ENCODE measurements around the gene CPSF6.
A peak's percentile ranks its signal among the peaks of the same experiment; 100 is the strongest.
"Not testable (repeated sequence)": the region's sequence is repeated elsewhere in the genome, so short reads cannot be mapped to it uniquely, and the experiment has no call there.

Gene CPSF6

DNA sequence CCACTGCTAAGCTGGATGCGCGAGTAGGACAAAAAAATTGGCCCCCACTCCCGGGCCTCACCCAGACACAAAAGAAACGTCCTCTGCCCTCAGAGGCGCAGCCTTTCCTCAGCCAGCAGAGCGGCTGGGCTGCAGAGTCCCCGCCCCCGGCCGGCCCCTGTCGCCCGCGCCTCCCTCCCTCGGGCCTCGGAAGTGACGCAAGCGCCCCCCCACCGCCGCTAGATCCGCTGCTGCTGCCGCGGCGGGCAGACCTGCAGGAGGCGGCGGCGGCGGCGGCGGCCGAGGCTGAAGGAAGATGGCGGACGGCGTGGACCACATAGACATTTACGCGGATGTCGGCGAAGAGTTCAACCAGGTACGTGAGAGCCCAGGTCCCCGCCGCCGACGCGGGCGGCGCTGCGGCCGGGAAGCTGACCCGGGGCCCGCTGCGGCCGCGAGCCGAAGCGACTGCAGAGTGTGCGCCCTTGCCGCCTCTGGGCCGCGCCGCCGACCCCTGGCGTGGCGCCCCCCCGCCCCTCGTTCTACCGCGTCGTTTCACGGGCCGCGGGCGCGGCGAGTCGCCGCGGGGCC lies at the start of gene CPSF6:
Gene CPSF6 (plus strand): TSS at position 218 of the 570 bp plus-strand sequence. CDS start 78 bp downstream, at position 296.
- peak; percentile 92 to 93 for DNase-seq

DNA sequence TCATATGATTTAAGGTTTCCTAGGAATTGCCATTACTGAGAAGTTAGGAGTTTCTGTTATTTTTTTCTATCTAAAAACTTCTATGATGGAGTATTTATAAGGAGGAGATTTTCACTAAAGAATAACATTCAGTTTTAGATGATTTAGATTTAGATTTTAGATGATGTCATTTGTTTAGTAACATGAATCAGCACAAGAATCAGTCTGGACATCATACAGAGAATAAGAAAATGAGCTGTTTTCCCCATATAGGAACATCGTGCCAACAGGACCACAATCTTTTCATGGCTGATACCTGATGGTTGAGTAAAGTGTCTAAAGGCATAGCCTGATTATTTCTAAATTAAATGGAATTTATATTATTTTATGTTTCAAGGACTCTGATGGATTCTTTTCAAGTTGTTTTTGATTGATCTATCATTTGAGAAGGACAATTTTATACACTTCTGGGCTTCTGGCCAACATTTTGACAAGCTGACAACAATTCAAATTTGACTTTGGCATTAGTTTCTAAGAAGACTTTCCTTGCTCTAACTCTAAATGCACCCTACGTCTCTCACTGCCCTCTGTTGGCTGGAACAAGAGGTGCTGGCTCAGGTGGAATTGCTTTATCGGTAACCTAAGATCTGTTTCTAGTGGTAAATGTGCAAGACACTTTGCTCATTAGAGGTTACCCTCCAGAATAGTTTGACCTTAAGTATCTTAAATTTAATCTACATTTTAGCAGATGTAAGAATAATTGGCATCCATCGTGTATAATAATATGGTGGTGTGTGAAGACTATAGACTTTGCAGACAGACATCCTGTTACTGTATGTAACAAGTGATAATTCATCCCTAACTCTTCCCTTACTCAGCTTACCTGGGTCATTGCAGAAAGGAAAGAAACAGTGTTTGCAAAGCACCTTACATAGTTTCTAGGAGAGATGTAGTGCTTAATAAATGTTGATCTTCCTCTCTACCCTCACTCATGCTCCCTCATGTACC lies 42.8 kb upstream of the CPSF6 start:
- no peak for DNase-seq

DNA sequence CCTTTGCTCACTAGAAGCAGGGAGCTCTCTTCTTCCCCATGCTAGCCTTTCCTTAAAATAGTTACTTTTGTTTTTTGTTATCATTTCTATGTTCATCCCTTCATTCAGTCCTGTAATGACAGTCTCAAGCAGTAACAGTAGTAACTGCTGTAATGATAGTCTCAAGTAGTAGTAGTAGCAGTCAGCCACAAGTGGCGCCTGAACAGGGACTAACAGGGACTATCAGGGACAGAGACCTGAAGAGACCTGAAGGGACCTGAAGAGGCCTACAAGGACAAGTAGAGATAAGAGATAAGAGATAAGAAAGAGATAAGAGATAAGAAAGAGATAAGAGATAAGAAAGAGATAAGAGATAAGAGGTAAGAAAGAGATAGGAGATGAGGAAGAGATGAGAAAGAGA lies 39.4 kb upstream of the CPSF6 start:
- DNase-seq: not testable (repeated sequence)

GRCh38 chr12:69204191-69204590 lies 35.2 kb upstream of the CPSF6 start:
- DNase-seq: no peak

GRCh38 chr12:69210661-69211060 lies 28.7 kb upstream of the CPSF6 start:
- DNase-seq: no peak

GRCh38 chr12:69211160-69211559 lies 28.2 kb upstream of the CPSF6 start:
- DNase-seq: no peak

GRCh38 chr12:69214169-69214568 lies 25.2 kb upstream of the CPSF6 start:
- no peak for DNase-seq

GRCh38 chr12:69225251-69225910 lies 14.0 kb upstream of the CPSF6 start:
- no peak for DNase-seq

DNA sequence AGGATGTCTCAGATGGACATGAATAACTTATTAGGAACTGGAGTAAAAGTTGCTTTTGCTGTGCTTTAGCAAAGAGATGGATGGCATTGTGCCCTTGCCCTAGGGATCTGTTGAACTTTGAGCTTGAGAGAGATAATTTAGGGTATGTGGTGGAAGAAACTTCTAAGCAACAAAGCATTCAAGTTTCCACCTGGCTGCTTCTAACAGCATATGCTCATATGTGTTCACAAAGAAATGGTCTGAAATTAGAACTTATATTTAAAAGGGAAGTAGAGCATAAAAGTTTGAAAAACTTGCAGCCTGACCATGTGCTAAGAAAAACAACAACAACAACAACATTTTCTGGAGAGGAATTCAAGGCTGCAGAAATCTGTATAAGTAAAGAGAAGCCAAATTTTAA lies 7.9 kb upstream of the CPSF6 start:
- DNase-seq: no peak

DNA sequence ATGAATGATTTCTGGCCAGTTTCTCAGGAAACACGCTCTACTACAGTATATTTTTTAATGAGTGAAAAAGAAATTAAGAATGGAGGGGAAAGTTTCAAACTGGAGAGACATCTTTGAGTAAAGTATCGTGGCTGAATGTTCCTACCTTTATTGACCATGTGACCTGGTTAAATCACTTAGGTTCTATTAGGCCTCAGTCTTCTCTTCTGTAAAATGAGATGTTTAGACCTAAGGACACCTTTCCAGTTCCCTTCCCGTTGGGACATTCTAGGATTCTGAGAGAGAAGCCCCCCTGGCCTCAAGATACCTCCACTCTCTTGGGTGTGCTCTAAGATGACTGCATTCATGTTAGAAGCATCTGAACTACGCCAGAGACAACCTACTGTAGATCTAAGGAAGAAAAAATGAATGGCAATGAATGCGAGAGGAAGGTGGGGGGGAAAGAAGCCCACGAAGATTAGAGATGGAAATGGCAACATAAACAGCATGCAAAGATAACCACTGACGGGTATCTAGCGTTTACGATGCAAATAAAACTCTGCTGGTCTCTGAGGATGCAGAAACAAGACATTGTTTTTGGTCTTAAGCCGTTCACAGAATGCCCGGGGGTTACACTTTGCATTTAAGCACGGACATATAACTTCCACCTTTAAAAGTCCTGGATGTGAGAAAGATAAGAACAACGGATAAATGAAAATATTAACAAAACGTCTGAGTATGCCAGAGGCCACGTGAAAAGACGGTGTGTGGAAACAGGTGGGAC lies 599 bp upstream of the CPSF6 start:
- no peak for DNase-seq

DNA sequence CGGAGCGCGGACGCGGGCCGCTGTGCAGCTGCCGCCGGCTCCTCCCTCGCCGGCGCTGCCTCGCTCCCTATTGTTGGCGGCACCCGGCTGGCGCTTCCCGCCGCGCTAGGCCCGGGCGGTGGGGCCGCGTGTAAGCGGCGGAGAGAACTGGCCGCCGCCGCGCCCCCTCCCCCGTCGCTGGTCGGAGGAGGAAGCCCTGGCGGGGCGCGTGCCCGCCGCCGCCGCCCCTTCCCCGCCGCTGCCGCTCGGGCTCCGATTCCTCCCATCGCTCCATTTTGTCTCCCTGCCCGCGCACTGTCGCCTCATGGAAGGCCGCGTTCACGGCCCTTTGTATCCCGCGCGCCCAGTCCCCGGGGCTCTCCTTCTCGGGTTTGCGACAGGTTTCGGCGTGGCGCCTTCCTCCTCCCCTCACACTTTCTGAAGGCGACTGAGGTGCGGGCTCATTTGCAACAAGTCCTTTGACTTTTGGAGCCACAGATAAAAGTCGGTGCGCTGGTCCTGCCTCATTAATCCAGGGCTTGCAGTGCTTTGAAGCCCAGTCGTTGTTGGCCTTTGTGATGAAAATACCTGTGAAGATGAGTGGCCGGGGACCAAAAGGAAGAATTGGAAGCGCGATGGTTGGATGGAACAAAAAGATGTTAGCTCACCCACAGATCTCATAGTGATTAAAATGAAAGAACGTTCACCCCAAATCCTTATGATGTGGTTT lies 707 bp downstream of the CPSF6 start:
- peak in 1 of 2 experiments; percentile 33 for DNase-seq

GRCh38 chr12:69240631-69240995 lies 1.2 kb downstream of the CPSF6 start:
- no peak for DNase-seq

DNA sequence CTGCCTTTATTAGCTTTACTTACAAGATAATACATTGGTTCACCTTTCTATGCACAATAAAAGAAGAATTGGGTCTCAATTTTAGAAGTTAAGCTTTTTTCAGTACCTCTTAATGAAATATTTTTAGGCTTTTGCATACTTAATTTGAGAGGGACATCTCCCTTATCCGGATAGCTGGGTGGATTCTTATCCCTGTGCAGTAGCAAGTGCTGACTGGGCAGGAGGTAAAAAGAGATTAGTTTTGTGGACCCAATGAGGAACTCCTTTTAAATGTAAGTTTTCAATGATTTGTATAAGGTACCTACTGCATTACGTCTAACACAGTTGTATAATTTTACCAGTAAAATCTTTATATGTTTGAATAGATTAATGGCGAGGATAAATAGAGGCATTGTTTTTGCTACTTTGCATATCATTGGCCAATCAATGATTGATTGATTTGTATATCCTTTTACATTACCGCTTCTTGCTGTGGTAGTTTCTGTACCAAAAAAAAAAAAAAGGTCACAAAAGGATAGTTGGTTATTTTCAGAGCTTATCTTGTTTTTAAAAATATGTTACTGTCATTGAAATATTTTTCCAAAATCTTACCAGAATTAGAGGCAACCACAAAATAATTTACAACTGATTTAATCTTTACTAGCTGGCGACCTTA lies 2.2 kb downstream of the CPSF6 start:
- DNase-seq: no peak

GRCh38 chr12:69243099-69244084 lies 4.0 kb downstream of the CPSF6 start:
- no peak for DNase-seq

GRCh38 chr12:69247268-69248018 lies 8.1 kb downstream of the CPSF6 start:
- DNase-seq: no peak

GRCh38 chr12:69252033-69252432 lies 12.7 kb downstream of the CPSF6 start:
- DNase-seq: no peak

GRCh38 chr12:69254046-69254445 lies 14.7 kb downstream of the CPSF6 start:
- no peak for DNase-seq

GRCh38 chr12:69254862-69255261 lies 15.5 kb downstream of the CPSF6 start:
- DNase-seq: no peak

GRCh38 chr12:69258655-69259054 lies 19.3 kb downstream of the CPSF6 start:
- no peak for DNase-seq
